ENCODE results near the gene DISC1.
"Not testable (repeated sequence)": the region's sequence is repeated elsewhere in the genome, so short reads cannot be mapped to it uniquely, and the experiment has no call there.

Gene DISC1

DNA sequence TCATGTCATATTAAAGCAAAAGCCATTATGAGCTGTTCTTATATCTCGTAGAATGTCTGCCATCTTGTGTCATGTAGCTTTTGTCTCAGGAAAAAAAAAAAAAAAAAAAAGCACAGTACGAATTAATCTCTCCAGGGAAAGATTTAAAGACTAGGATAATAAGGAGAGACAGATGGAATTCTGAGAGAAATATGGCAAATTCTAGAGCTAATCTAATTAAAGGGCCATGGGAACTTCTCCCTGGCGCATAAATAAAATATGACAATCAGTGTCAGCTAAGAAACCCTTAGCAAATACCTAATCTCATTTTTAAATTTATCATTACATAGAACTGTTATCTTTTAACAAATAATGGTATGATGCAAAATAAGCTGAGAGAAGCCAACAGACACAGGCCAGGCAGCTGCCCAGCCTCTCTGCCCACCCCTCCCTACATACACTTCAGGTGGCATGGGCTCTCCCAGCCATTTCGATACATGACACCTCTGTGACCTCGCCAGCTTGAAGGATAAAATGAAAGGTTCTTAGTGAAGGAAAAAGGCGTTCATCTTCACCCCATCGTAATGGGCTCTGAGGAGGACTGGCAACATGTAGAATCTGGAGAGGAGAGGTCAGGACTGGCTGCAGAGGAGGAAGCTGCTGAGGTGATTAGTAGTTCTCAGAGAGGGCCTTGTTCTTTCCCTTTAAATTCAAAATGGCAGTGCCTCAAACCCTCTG lies 39.8 kb downstream of the DISC1 start:
- DNase-seq (ENCODE audit: insufficient read length, low spot score) (no peak), FAIRE-seq (no peak)

DNA sequence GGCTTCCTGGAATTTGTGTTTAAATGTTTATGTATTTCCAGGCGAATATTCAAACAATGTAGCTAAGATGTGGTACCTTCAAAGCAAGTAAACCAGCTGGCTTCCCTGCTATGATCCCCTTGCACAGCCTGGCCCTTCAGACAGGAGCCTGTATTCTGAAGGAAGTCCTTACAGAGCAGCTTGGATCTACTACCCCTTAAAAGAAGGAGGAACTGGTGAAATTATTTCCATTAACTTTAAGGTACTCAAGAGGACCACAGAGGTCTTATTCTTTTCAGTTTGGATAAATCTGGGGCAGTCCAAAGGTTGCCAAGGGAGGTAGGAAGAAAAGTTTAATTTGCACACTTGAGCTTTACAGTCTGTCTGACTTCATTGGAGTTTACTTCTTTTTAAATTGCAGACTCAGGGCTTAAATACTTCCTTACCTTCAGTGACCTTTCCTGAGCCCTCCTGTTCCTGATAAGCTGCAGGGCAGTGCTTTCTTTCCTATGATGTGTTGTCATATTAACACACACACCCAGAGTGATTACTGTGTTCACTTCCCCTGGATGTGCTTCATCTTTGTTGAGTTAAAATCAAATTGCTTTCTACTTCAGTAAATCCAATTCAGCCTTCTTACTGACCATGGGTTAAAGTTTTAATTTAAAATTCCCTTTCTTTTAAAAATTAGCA lies 40.5 kb downstream of the DISC1 start:
- no peak for DNase-seq (ENCODE audit: insufficient read length, low spot score)
- FAIRE-seq, result no peak

- FAIRE-seq, result no peak
- DNase-seq (ENCODE audit: insufficient read length, low spot score), result no peak
These were observed 41.4 kb downstream of the DISC1 start for GRCh38 chr1:231667896-231668506.

DNA sequence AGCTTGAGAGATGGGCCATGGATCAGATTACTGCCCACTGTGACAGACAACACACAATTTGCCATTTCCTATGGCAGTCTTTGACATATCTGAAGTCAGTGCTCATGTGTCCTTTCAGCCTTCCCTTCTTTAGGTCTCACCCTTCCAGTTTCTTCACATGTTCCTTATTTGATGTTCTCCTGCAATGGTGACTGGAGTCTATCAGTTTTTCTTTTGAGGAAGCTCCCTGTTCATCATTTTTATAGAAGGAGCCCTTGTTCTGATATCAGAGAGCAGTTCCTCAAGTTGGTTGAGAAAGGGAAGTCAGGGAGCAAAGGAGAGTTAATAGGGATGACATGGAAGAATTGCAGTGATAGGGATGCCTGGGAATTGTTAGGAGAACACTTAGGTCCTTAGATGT lies 42.2 kb downstream of the DISC1 start:
- FAIRE-seq, result no peak
- DNase-seq (ENCODE audit: insufficient read length, low spot score), result no peak

GRCh38 chr1:231669864-231670621 lies 43.5 kb downstream of the DISC1 start:
- not testable (repeated sequence) for DNase-seq (ENCODE audit: insufficient read length, low spot score); FAIRE-seq

- DNase-seq (ENCODE audit: insufficient read length, low spot score), result no peak
- FAIRE-seq, result no peak
These were observed 44.2 kb downstream of the DISC1 start for GRCh38 chr1:231670755-231671154.

DNA sequence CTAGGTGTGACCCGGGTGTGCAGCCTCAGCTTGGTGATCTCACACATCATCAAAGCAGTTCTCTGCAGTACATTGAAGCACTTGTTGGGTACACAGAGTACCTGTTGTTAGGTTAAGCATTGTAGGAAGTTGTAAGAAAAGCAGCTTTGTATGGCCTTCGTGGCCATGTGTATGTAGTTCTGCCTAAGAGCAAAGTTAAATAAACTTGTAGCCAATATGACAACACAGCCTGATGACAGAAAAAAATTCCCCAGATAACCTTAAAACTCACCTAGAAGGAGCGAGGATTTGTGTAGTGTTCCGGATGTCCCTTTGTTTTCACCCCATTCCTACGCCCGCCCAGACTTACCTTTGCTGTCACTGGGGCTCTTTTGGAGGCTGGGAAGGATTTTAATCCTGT lies 48.0 kb downstream of the DISC1 start:
- FAIRE-seq (no peak), DNase-seq (ENCODE audit: insufficient read length, low spot score) (no peak)

- no peak for FAIRE-seq
- DNase-seq (ENCODE audit: insufficient read length, low spot score), result no peak
These were observed 49.9 kb downstream of the DISC1 start for GRCh38 chr1:231676487-231676886.

- DNase-seq (ENCODE audit: insufficient read length, low spot score), result no peak
- FAIRE-seq, result no peak
These were observed 50.9 kb downstream of the DISC1 start for GRCh38 chr1:231677442-231677841.

DNA sequence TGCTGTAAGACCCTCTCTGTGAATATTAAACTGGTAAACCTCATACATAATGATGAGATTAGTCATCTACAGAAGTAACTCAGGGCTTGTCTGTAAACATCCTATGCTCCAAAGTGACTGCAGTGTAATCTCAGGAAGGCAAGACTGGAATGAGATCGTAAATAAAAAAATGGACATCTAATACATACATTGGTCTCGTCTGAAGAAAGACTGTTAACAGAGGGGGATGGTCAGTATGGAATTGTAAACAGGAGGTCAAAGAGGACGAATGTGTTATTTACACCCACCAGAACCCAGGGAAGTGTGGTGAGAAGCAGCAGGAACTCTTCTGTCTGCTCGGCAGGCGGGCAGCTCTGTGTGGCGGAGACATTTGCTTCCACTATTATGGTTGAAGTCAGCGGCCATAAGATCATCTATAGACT lies 51.4 kb downstream of the DISC1 start:
- FAIRE-seq (no peak), DNase-seq (ENCODE audit: insufficient read length, low spot score) (no peak)

GRCh38 chr1:231679109-231679508 lies 52.5 kb downstream of the DISC1 start:
- DNase-seq (ENCODE audit: insufficient read length, low spot score), result no peak
- no peak for FAIRE-seq

DNA sequence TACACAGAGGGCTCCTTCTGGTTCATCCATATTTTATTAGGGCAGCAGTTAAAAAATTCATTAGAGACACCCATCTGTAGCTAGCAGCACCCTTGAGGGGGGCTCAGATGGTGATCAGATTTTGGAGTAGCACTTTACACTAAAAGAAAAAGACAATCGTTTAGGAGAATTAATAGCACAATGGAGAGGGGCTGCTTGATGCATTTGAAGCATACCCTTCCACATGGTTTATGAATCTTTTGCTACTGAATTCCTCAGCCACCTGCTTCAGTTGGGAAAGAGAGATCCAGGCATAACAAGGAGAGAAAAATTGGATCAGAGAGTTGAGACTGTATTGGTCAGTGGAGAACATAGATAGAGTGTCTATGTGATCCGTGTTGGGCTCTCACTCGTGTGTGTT lies 54.4 kb downstream of the DISC1 start:
- no peak for DNase-seq (ENCODE audit: insufficient read length, low spot score)
- FAIRE-seq, result no peak

GRCh38 chr1:231682779-231683178 lies 56.2 kb downstream of the DISC1 start:
- no peak for DNase-seq (ENCODE audit: insufficient read length, low spot score)
- FAIRE-seq, result no peak

DNA sequence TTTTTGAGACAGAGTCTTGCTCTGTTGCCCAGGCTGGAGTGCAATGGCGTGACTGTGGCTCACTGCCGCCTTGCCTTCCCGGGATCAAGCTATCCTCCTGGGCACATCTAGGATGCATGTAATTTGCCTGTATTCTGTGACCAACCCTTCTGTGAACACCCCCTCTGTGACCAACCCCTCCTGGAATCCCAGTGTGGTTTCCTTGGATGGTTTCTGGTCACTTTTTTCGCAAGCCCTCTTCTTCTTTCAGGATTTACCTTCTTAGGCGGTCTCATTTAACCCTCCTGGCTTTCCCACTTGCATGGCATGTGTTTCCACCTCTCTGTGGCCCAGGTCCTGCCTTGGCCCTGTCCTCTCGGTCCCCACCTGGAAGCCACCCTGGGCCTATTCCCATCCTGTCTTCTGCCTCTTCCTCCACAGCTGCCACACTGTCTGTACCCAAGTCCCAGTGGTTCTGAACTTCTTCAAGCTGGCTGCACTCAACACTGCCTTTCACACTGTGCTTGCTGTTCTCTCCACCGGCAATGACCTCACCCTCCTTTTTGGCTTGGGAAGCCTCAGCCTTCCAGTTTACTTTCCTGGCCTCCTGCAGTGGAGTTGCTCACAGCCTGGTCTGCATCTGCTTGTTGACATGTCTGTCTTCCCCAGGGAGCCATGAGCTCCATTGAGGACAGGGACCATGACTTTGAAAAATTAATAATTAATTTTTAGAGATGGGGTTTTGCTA lies 57.0 kb downstream of the DISC1 start:
- no peak for DNase-seq (ENCODE audit: insufficient read length, low spot score)
- no peak for FAIRE-seq

DNA sequence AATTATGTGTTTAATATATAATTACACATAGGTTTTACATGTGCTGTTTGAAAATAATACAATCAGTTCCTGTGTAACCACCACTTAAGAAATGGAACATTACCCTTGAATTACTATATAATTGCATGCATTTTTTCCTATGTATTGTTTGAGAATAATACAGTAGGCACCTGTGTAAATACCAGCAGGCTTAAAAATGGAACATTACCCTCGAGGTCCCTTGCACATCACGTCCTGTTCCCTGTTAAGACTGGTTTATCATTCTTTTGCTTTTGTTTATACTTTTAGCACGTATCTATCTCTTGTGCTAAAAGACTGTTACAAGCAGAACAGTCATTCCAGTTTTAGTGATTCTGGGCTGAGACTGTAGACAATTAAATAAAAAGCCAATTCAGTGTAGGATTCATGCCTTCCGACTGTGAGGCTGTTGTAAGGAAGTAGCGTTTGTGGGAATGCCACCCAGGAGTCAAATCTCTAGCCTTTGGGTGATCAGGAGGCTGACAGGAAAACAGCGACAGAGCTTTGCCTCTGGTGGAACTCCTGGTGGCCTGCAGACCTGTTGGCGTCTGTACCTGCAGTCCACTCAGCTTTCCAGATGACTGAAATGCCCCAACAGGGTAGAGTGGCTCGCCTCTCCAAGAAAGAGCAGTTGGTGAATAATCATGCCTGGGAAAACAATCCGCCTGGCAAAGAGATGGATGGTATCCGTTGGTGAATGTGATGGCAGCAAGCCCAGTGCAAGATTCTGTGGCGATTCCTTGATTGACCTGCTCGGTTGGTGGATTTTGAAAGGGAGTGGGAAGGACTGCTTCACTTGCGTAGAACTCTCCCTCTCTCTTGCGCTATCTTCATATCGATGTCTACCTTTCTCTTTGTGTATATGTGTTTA lies 58.0 kb downstream of the DISC1 start:
- FAIRE-seq (no peak), DNase-seq (ENCODE audit: insufficient read length, low spot score) (no peak)

DNA sequence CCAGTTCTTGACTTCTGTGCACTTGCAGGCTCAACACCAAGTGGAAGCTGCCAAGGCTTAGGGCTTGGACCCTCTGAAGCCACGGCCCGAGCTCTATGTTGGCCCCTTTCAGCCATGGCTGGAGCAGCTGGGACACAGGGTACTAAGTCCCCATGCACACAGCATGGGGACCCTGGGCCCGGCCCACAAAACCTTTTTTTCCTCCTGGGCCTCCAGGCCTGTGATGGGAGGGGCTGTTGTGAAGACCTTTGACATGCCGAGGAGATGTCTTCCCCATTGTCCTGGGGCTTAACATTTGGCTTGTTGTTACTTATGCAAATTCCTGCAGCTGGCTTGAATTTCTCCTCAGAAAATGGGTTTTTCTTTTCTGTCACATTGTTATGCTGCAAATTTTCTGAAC lies 59.8 kb downstream of the DISC1 start:
- FAIRE-seq, result no peak
- DNase-seq (ENCODE audit: insufficient read length, low spot score), result no peak

DNA sequence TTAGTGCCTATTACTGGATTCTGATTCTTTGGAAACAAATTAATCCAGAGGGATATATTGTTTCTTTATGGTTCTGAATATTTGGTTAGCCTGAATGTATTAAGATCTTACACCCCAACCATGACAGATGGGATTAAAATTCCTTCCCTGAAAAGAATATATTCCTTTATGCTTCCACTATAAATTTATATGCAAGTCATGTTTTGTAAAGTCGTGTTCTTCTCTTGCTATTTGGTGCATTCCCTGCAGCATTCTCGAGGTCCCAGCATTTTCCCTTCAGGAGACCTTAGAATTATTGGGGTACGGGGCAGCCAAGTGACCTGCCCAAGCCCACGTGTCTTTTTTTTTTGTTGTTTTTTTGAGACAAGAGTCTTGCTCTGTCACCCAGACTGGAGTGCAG lies 62.4 kb downstream of the DISC1 start:
- DNase-seq (ENCODE audit: insufficient read length, low spot score) (no peak), FAIRE-seq (no peak)

DNA sequence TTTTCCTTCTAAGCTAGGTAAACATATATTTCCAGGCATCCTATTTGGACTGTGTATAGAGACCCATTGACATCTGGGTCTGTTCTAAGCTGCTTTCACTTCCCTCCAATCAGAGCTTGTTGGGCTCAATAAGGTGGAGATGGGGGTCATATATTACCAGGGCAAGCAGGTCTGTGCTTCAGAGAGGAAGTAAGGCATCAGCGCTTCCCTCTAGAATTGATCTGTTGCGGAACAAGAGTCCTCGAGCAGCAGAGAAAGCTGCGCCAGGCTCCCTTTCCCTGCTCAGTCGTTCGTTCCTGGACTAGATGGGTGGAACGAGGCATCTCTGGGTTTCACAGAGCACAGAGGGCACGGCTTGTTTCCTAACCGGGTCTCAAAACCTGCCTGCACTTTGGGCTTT lies 63.5 kb downstream of the DISC1 start:
- FAIRE-seq (no peak), DNase-seq (ENCODE audit: insufficient read length, low spot score) (no peak)

- DNase-seq (ENCODE audit: insufficient read length, low spot score) (no peak), FAIRE-seq (no peak)
These were observed 65.1 kb downstream of the DISC1 start for GRCh38 chr1:231691618-231692259.
